Bronchial epithelial cell (primary cell): ENCODE measurements around the gene SRP68. TPM values are rescaled to one million over a fixed set of nuclear protein-coding genes. Genes with fewer than 3 reads are reported as not detected.

Experiments used
- DNase-seq: peaks from one replicate; pipeline ENCODE4 v3.0.0-alpha.2; 2010; ENCODE audit warnings: low read depth
- FAIRE-seq: peaks from 2 replicates; lab custom pipeline; 2011; peaks lifted over from hg19 to GRCh38; lab: Jason Lieb, UNC
- H3K27me3 ChIP-seq: 2 replicates; pipeline ENCODE4 v1.5.1; 2011; ENCODE audit warnings: low read length; ENCODE audit not compliant: control insufficient read depth, insufficient read depth
- H3K36me3 ChIP-seq: 2 replicates; pipeline ENCODE4 v1.5.1; 2011; ENCODE audit warnings: low read length; ENCODE audit not compliant: control insufficient read depth, insufficient read depth
- H3K4me3 ChIP-seq: 2 replicates; pipeline ENCODE4 v1.5.1; 2011; ENCODE audit warnings: mild to moderate bottlenecking, low read depth, low read length, control low read depth
- CTCF ChIP-seq: IDR thresholded peaks from 2 replicates; pipeline ENCODE4 v1.5.1; 2011; ENCODE audit warnings: mild to moderate bottlenecking, moderate library complexity, low read length, control low read depth, inconsistent platforms; ENCODE audit not compliant: insufficient read depth, severe bottlenecking
- total RNA-seq: library from RNA; depleted of rRNA; stranded (reverse); fragments of >200 nt; gene quantifications from 2 replicates; pipeline ENCODE4 v1.2.1, GENCODE V29; 2014

SRP68 gene
- 42.9 and 54.8 TPM in 2 replicates for total RNA-seq

GRCh38 chr17:76072148-76072858 lies at the start of gene SRP68:
Gene SRP68 (minus strand): TSS chr17:76072517. CDS start chr17:76072491, 26 bp downstream.
- TF ChIP-seq CTCF = no peak
- no peak for FAIRE-seq

GRCh38 chr17:76121932-76122430 lies 49.7 kb upstream of the SRP68 start:
- no peak for TF ChIP-seq CTCF
- FAIRE-seq = no peak
- Histone ChIP-seq H3K4me3 (peak overlapping the region; percentile 25), H3K36me3 (no peaks in the 10 kb centered on the region), H3K27me3 (no peaks in the 10 kb centered on the region)
- no peak for DNase-seq

More at GRCh38 chr17:76072148-76072858, at the start of gene SRP68:
- peak; percentile 88 for DNase-seq
- H3K27me3 ChIP-seq = peaks cover 29% of the 10 kb centered on the region
- peak within 1 kb of the TSS; percentile 69 for H3K4me3 ChIP-seq
- H3K36me3 ChIP-seq = peaks cover 8% of the 10 kb centered on the region

DNA sequence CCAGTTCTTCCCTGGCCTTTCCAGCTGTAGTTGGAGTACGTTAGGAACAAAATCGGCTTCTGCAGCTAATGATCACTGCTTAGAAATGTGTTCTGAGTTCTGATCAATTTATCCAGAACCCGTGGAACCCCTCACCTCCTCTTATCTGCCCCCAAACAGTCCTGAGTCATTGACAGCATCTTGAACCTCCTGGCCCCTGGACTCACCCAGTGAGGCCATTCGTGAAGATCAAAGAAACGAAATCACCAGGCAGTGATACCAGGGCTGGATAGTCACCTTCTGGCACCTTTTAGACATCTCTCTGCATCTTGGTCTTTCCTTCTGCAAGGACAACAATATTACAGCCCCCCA lies 48.3 kb upstream of the SRP68 start:
- FAIRE-seq (peak; percentile 76), DNase-seq (no peak)
- Histone ChIP-seq H3K4me3 (no peak overlapping the region), H3K27me3 (no peaks in the 10 kb centered on the region), H3K36me3 (no peaks in the 10 kb centered on the region)
- TF ChIP-seq CTCF = no peak

GRCh38 chr17:76119409-76120371 lies 47.4 kb upstream of the SRP68 start:
- no peak for FAIRE-seq
- Histone ChIP-seq H3K4me3 (no peak overlapping the region), H3K36me3 (no peaks in the 10 kb centered on the region), H3K27me3 (no peaks in the 10 kb centered on the region)
- no peak for TF ChIP-seq CTCF
- no peak for DNase-seq

DNA sequence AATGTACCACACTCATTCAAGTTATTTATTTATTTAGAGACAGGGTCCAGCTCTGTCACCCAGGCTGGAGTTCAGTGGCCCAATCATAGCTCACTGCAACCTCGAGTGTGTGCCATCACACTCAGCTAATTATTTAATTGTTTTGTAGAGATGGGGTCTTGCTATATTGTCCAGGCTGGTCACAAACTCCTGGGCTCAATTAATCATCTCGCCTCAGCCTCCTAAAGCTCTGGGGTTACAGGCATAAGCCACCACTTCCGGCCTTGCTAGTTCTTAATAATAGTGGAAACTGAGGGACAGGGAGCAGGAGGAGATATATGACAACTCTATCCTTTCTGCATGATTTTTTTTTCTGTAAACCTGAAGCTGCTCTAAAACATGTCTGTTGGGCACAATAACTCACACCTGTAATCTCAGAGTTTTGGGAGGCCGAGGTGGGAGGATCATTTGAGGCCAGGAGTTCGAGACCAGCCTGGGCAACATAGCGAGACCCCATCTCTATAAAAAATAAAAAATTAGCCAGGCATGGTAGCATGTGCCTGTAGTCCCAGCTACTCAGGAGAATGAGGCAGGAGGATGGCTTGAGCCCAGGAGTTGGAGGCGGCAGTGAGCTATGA lies 42.9 kb upstream of the SRP68 start:
- H3K36me3 ChIP-seq = no peaks in the 10 kb centered on the region
- TF ChIP-seq CTCF = no peak
- no peaks in the 10 kb centered on the region for H3K27me3 ChIP-seq
- no peak for DNase-seq
- FAIRE-seq = no peak
- H3K4me3 ChIP-seq = no peak overlapping the region
